GM12865 (cell line): Measurements from ENCODE around the gene PBOV1.

Experiments used
- DNase-seq: peaks from one replicate; pipeline ENCODE4 v3.0.0; 2010; ENCODE audit warnings: low read depth
- H3K4me3 ChIP-seq: 2 replicates; pipeline ENCODE4 v1.5.1; 2011; ENCODE audit warnings: mild to moderate bottlenecking, low read depth, low read length, control low read depth
- CTCF ChIP-seq: IDR thresholded peaks from 2 replicates; pipeline ENCODE4 v1.5.1; 2011; ENCODE audit warnings: low read length, control low read depth, low read depth, inconsistent platforms; ENCODE audit not compliant: insufficient read depth; ENCODE audit errors: missing control alignments

The PBOV1 gene

DNA sequence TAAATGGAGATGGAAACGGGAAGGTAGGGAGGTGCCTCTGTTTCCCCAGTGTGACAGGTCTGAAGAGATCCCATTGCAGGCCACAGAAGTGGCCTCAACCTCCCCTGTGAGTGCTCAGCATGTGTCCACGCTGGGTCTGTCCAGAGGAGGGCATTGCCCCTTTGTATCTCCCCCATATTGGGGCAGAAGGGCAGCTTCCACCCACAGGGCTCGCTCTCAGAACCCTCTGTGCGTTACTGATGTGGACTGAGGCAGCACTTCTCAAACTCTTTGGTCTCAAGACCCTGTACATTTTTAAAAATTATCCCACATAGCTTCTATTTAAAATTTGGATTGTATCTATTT lies 34.5 kb downstream of the PBOV1 start:
- DNase-seq = no peak
- no peak overlapping the region for H3K4me3 ChIP-seq
- no peak for TF ChIP-seq CTCF

- no peak for TF ChIP-seq CTCF
- DNase-seq = no peak
- H3K4me3 ChIP-seq = no peak overlapping the region
Observed at GRCh38 chr6:138182939-138183789, 35.1 kb downstream of the PBOV1 start.

GRCh38 chr6:138176652-138177232 lies 41.5 kb downstream of the PBOV1 start:
- H3K4me3 ChIP-seq = no peak overlapping the region
- TF ChIP-seq CTCF = no peak
- DNase-seq = no peak

DNA sequence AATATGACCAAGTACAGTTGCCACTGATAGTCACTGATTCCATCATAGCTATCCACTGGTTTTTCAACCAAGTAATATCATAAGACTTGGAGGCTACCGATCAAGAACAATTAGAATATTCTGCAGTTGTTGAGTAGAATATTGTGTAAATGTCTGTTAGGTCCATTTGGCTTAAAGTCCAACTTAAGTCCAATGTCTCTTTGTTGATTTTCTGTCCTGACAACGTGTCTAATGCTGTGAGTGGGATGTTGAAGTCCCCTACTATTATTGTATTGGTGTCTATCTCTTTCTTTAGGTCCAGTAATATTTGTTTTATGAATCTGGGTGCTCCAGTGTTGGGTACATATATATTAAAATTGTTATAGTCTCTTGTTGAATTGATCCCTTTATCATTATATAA lies 42.7 kb downstream of the PBOV1 start:
- no peak overlapping the region for H3K4me3 ChIP-seq
- no peak for TF ChIP-seq CTCF
- no peak for DNase-seq
